Measurements from ENCODE around the gene CARS2. TPM values are rescaled to one million over a fixed set of nuclear protein-coding genes. Genes with fewer than 3 reads are reported as not detected.

The CARS2 gene
- polyA plus RNA-seq, 2 of the 4 experiments (the other 2 are of a cell fraction), result 31.5 to 41.4 TPM

GRCh38 chr13:110620596-110620995 lies 85.3 kb downstream of the CARS2 start:
- TF ChIP-seq NFE2L2 (conservative IDR thresholded peaks at IDR 0.05; ENCODE audit: low read length) (no peak), CTCF (IDR thresholded peaks at IDR 0.05) (no peak), FOSB (CRISPR knock-in tag; IDR thresholded peaks at IDR 0.05) (no peak), POLR2A (IDR thresholded peaks at IDR 0.05; ENCODE audit: low read length) (no peak), CHD4 (IDR thresholded peaks at IDR 0.05; ENCODE audit: borderline replicate concordance) (no peak), USF2 (IDR thresholded peaks at IDR 0.05) (no peak), RARB (CRISPR knock-in tag; IDR thresholded peaks at IDR 0.05) (no peak)
- TF ChIP-seq, protein P1, sequence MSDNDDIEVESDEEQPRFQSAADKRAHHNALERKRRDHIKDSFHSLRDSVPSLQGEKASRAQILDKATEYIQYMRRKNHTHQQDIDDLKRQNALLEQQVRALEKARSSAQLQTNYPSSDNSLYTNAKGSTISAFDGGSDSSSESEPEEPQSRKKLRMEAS (IDR thresholded peaks at IDR 0.05), result no peak
- Histone ChIP-seq H3K4me3 (no peak overlapping the region), H3K27ac (no peak overlapping the region), H3K4me2 (no peak overlapping the region), H3K4me1 (peaks cover 10% of the 10 kb centered on the region; the same call in 2 of the 3 replicates), H3K9me3 (no peaks in the 10 kb centered on the region)
- DNase-seq (ENCODE audit: low read depth in 1 of 2, low spot score in 1 of 2) (no peak), FAIRE-seq (no peak), ATAC-seq (no peak)
- WGBS (ENCODE audit: missing lambda C conversion rate), result 86% methylated on average over 2 of the region's 2 CpGs
- CTCF ChIA-PET, result interaction anchor here (0.6 kb wide), 4 partner anchors 260 to 456 kb away, joined by 3 to 4 read pairs (median 3); no protein-coding TSS in a partner anchor
- POLR2A ChIA-PET, result no interaction called here

DNA sequence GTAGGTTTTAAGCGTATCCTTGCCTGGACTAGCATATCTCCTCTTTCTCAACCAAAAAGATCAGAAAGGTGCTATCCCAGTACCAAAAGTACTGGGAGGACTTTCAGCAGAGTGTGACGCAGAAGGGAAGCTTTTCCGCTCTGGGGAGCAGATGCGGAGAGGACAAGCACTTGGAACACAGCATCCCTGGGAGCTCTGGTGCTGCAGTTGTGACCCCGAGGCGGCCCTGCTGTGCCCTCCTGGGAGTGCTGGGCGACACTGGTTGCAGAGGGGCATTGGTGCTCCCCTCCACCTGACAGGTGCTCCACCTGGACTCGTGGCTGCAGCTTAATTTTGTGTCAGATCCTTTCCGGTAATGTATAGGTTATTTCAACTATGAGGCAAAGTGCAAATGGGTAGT lies 87.1 kb downstream of the CARS2 start:
- ATAC-seq (no peak), DNase-seq (ENCODE audit: low read depth in 1 of 2, low spot score in 1 of 2) (no peak), FAIRE-seq (no peak)
- TF ChIP-seq CHD4 (IDR thresholded peaks at IDR 0.05; ENCODE audit: borderline replicate concordance) (no peak), RCOR1 (IDR thresholded peaks at IDR 0.05; ENCODE audit: low read depth, low read length) (no peak), ZC3H11A (IDR thresholded peaks at IDR 0.05) (no peak), POLR2AphosphoS2 (conservative IDR thresholded peaks at IDR 0.05; ENCODE audit: low read length) (no peak), FOSB (CRISPR knock-in tag; IDR thresholded peaks at IDR 0.05) (no peak), HOXB13 (CRISPR knock-in tag; IDR thresholded peaks at IDR 0.05; ENCODE audit: low read depth) (no peak), RARB (CRISPR knock-in tag; IDR thresholded peaks at IDR 0.05) (no peak), ZSCAN20 (CRISPR knock-in tag; IDR thresholded peaks at IDR 0.05) (no peak), RNF2 (IDR thresholded peaks at IDR 0.05; ENCODE audit: borderline replicate concordance, low read depth) (no peak), CBX8 (IDR thresholded peaks at IDR 0.05) (no peak), BHLHE40 (IDR thresholded peaks at IDR 0.05; ENCODE audit: low read depth, low read length) (no peak), HES2 (IDR thresholded peaks at IDR 0.05) (no peak)
- TF ChIP-seq, protein P2, sequence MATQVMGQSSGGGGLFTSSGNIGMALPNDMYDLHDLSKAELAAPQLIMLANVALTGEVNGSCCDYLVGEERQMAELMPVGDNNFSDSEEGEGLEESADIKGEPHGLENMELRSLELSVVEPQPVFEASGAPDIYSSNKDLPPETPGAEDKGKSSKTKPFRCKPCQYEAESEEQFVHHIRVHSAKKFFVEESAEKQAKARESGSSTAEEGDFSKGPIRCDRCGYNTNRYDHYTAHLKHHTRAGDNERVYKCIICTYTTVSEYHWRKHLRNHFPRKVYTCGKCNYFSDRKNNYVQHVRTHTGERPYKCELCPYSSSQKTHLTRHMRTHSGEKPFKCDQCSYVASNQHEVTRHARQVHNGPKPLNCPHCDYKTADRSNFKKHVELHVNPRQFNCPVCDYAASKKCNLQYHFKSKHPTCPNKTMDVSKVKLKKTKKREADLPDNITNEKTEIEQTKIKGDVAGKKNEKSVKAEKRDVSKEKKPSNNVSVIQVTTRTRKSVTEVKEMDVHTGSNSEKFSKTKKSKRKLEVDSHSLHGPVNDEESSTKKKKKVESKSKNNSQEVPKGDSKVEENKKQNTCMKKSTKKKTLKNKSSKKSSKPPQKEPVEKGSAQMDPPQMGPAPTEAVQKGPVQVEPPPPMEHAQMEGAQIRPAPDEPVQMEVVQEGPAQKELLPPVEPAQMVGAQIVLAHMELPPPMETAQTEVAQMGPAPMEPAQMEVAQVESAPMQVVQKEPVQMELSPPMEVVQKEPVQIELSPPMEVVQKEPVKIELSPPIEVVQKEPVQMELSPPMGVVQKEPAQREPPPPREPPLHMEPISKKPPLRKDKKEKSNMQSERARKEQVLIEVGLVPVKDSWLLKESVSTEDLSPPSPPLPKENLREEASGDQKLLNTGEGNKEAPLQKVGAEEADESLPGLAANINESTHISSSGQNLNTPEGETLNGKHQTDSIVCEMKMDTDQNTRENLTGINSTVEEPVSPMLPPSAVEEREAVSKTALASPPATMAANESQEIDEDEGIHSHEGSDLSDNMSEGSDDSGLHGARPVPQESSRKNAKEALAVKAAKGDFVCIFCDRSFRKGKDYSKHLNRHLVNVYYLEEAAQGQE (IDR thresholded peaks at IDR 0.05), result no peak
- TF ChIP-seq, protein P3, sequence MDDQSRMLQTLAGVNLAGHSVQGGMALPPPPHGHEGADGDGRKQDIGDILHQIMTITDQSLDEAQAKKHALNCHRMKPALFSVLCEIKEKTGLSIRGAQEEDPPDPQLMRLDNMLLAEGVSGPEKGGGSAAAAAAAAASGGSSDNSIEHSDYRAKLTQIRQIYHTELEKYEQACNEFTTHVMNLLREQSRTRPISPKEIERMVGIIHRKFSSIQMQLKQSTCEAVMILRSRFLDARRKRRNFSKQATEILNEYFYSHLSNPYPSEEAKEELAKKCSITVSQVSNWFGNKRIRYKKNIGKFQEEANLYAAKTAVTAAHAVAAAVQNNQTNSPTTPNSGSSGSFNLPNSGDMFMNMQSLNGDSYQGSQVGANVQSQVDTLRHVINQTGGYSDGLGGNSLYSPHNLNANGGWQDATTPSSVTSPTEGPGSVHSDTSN (IDR thresholded peaks at IDR 0.05), result no peak
- H3K4me3 ChIP-seq, result no peak overlapping the region
- 93% methylated on average over 9 of the region's 9 CpGs for WGBS (ENCODE audit: missing lambda C conversion rate)
- ChIA-PET POLR2A (no interaction called here), CTCF (no interaction called here)
- H3K4me1 ChIP-seq, result peaks cover 15% of the 10 kb centered on the region; the same call in 2 of the 3 replicates
- H3K9me3 ChIP-seq, result peaks cover 5% of the 10 kb centered on the region; the same call in 1 of the 3 replicates
- no peak overlapping the region for H3K4me2 ChIP-seq
- no peak overlapping the region for H3K27ac ChIP-seq
